PC-3 (cell line): ENCODE data around the gene HDLBP. TPM values are rescaled to one million over a fixed set of nuclear protein-coding genes. Genes with fewer than 3 reads are reported as not detected.

Experiments
- ATAC-seq: fragments of 200-7000 bp; cut with Tn5 transposase; 2 replicates; pipeline ENCODE4 v1.9.1; 2020; ENCODE audit warnings: mild to moderate bottlenecking, moderate library complexity
- BruUV-seq: library from RNA; stranded (reverse); fragments of 400-500 nt; replicated peaks from 2 replicates; lab custom pipeline; 2021; lab: Mats Ljungman, UMichigan
- CTCF ChIA-PET: fragments of 300-600 bp; sonication (Branson Sonifier 250); formaldehyde crosslinking; loops from one replicate; lab custom pipeline; 2022; ENCODE audit warnings: antibody characterized with exemption; lab: Charles Lee
- POLR2A ChIA-PET: fragments of 300-600 bp; sonication (Branson Sonifier 250); formaldehyde crosslinking; loops from one replicate; lab custom pipeline; 2022; ENCODE audit warnings: antibody characterized with exemption; ENCODE audit not compliant: unreplicated experiment; lab: Charles Lee
- DNase-seq: peaks from one replicate; pipeline ENCODE4 v3.0.0-alpha.2; 2015
- H2AFZ ChIP-seq: fragments of 300-600 bp; sonication (generic); 2 replicates; pipeline ENCODE4 v1.6.0; 2016; ENCODE audit warnings: antibody characterized with exemption, low read length
- H3F3A ChIP-seq: fragments of 300-600 bp; sonication (generic); one replicate; pipeline ENCODE4 v1.6.0; 2017; ENCODE audit warnings: antibody characterized with exemption, low read length, control low read depth, mild to moderate bottlenecking; ENCODE audit not compliant: unreplicated experiment
- H3K27ac ChIP-seq: fragments of 300-600 bp; sonication (generic); 2 replicates; pipeline ENCODE4 v1.5.1; 2016; ENCODE audit warnings: mild to moderate bottlenecking, low read length
- H3K27me3 ChIP-seq: fragments of 300-600 bp; sonication (generic); 2 replicates; pipeline ENCODE4 v1.6.1; 2016; ENCODE audit warnings: low read length, mixed read lengths
- H3K36me3 ChIP-seq: fragments of 300-600 bp; sonication (generic); 2 replicates; pipeline ENCODE4 v1.6.1; 2016; ENCODE audit warnings: low read depth, mixed run types, low read length, mixed read lengths
- H3K4me1 ChIP-seq: fragments of 300-600 bp; sonication (generic); 2 replicates; pipeline ENCODE4 v1.5.1; 2016; ENCODE audit warnings: low read length; ENCODE audit not compliant: insufficient read depth
- H3K4me2 ChIP-seq: fragments of 300-600 bp; sonication (generic); 2 replicates; pipeline ENCODE4 v1.6.0; 2016; ENCODE audit warnings: low read length
- H3K4me3 ChIP-seq: fragments of 300-600 bp; sonication (generic); 2 replicates; pipeline ENCODE4 v1.5.1; 2016; ENCODE audit warnings: mild to moderate bottlenecking, low read length, mixed read lengths
- H3K79me2 ChIP-seq: fragments of 300-600 bp; sonication (generic); 2 replicates; pipeline ENCODE4 v1.6.1; 2017; ENCODE audit warnings: low read length, mixed read lengths
- H3K9ac ChIP-seq: fragments of 300-600 bp; sonication (generic); 2 replicates; pipeline ENCODE4 v1.6.0; 2016; ENCODE audit warnings: mild to moderate bottlenecking, low read length
- H3K9me2 ChIP-seq: fragments of 300-600 bp; sonication (generic); replicated peaks from 2 replicates; pipeline ENCODE4 v1.6.1; 2016; ENCODE audit warnings: mixed run types, low read length, mixed read lengths
- H3K9me3 ChIP-seq: fragments of 300-600 bp; sonication (generic); 2 replicates; pipeline ENCODE4 v1.6.1; 2016; ENCODE audit warnings: low read length, mixed read lengths
- H4K20me1 ChIP-seq: fragments of 300-600 bp; sonication (generic); 2 replicates; pipeline ENCODE4 v1.6.1; 2016; ENCODE audit warnings: low read length, mixed read lengths
- CTCF ChIP-seq: fragments of 300-600 bp; sonication (generic); conservative IDR thresholded peaks from 2 replicates; pipeline ENCODE4 v1.5.1; 2017; ENCODE audit warnings: antibody characterized with exemption, low read depth, mild to moderate bottlenecking, low read length
- EZH2 ChIP-seq: fragments of 300-600 bp; sonication (generic); IDR thresholded peaks from one replicate; pipeline ENCODE4 v1.6.1; 2017; ENCODE audit warnings: antibody characterized with exemption, mild to moderate bottlenecking, low read length; ENCODE audit not compliant: unreplicated experiment
- EZH2phosphoT487 ChIP-seq: fragments of 300-600 bp; sonication (generic); IDR thresholded peaks from 2 replicates; pipeline ENCODE4 v1.6.1; 2018; ENCODE audit warnings: mild to moderate bottlenecking, antibody characterized with exemption, low read length, borderline replicate concordance
- intact Hi-C: fragments of 100-400 bp; cut with micrococcal nuclease; formaldehyde crosslinking; loops from 2 replicates; pipeline ENCODE4 v1.9.0; 2023
- total RNA-seq: library from RNA; depleted of rRNA; stranded (reverse); fragments of >200 nt; gene quantifications from 2 replicates; pipeline ENCODE4 v1.2.3, GENCODE V29; 2014

HDLBP gene
- total RNA-seq, 1 experiment from 2014 or later = 410 TPM

GRCh38 chr2:241357531-241357930 lies 42.1 kb upstream of the HDLBP start:
- no peak for TF ChIP-seq CTCF
- no peak for TF ChIP-seq EZH2phosphoT487
- no peak for TF ChIP-seq EZH2
- Histone ChIP-seq H2AFZ (no peak overlapping the region), H3K9me3 (no peaks in the 10 kb centered on the region), H3K4me3 (peak overlapping the region; percentile 98), H3K9ac (peak overlapping the region; percentile 91; the same call in 1 of the 2 replicates), H3K79me2 (peaks cover 53% of the 10 kb centered on the region), H3K36me3 (peaks cover 21% of the 10 kb centered on the region; the same call in 1 of the 2 replicates), H3K27me3 (no peaks in the 10 kb centered on the region), H4K20me1 (peaks cover 35% of the 10 kb centered on the region), H3K27ac (no peak overlapping the region), H3K4me1 (peaks cover 18% of the 10 kb centered on the region), H3K4me2 (peak overlapping the region; percentile 97), H3K9me2 (no peaks in the 10 kb centered on the region), H3F3A (no peaks in the 10 kb centered on the region)
- CTCF ChIA-PET = no interaction called here
- BruUV-seq = no TSS peak
- ATAC-seq (no peak), DNase-seq (no peak)
- POLR2A ChIA-PET = no interaction called here
- intact Hi-C loops = loop anchor here (2.0 to 5.0 kb wide), 3 partner anchors 35 to 150 kb away; partner anchors contain the start of gene STK25

- H3F3A ChIP-seq = no peaks in the 10 kb centered on the region
- no peak for DNase-seq
- H3K27me3 ChIP-seq = no peaks in the 10 kb centered on the region
- no peak for ATAC-seq
- CTCF ChIA-PET = no interaction called here
- H3K9ac ChIP-seq = peak overlapping the region; percentile 91
- no peak for TF ChIP-seq EZH2
- TF ChIP-seq CTCF = no peak
- TF ChIP-seq EZH2phosphoT487 = no peak
- TSS peak; percentile 15 for BruUV-seq
- peaks cover 53% of the 10 kb centered on the region for H3K79me2 ChIP-seq
- H3K4me3 ChIP-seq = peak overlapping the region; percentile 98
- no peaks in the 10 kb centered on the region for H3K9me3 ChIP-seq
- intact Hi-C loops = loop anchor here (2.0 to 5.0 kb wide), 3 partner anchors 36 to 150 kb away; partner anchors contain the start of gene STK25
- POLR2A ChIA-PET = no interaction called here
- H3K4me2 ChIP-seq = peak overlapping the region; percentile 97
- H4K20me1 ChIP-seq = peaks cover 35% of the 10 kb centered on the region
- H3K27ac ChIP-seq = no peak overlapping the region
- no peaks in the 10 kb centered on the region for H3K9me2 ChIP-seq
- peaks cover 27% of the 10 kb centered on the region for H3K36me3 ChIP-seq
- peaks cover 18% of the 10 kb centered on the region for H3K4me1 ChIP-seq
- H2AFZ ChIP-seq = peak overlapping the region; percentile 52; the same call in 1 of the 2 replicates
Observed at GRCh38 chr2:241356871-241357260, 41.4 kb upstream of the HDLBP start.

- Histone ChIP-seq H3K36me3 (peaks cover 33% of the 10 kb centered on the region), H3K27ac (peak within 1 kb of the TSS; percentile 5; the same call in 1 of the 2 replicates), H3K27me3 (no peaks in the 10 kb centered on the region), H3K4me2 (peak within 1 kb of the TSS; percentile 97), H3K9me2 (no peaks in the 10 kb centered on the region), H3K4me3 (peak within 1 kb of the TSS; percentile 98), H3K79me2 (peaks cover 49% of the 10 kb centered on the region), H4K20me1 (peaks cover 33% of the 10 kb centered on the region), H2AFZ (peak within 1 kb of the TSS; percentile 59), H3K9me3 (no peaks in the 10 kb centered on the region), H3F3A (no peaks in the 10 kb centered on the region), H3K9ac (peak within 1 kb of the TSS; percentile 91), H3K4me1 (peaks cover 18% of the 10 kb centered on the region)
- BruUV-seq = no TSS peak
- CTCF ChIA-PET = no interaction called here
- peak; percentile 95 for DNase-seq
- ATAC-seq = peak; percentile 84
- POLR2A ChIA-PET = no interaction called here
- no peak for TF ChIP-seq EZH2phosphoT487
- no peak for TF ChIP-seq EZH2
- no peak for TF ChIP-seq CTCF
- intact Hi-C loops = loop anchor here (2.0 to 5.0 kb wide), 3 partner anchors 37 to 151 kb away; partner anchors contain the start of gene STK25
Observed at GRCh38 chr2:241355983-241356870, 40.8 kb upstream of the HDLBP start, which contains the start of gene FARP2. Gene FARP2, plus strand, starts transcription at chr2:241356285. Its CDS starts 16,823 bp downstream, at chr2:241373108.
